ENCODE data around the gene ADCK1.
"Not testable (repeated sequence)": the region's sequence is repeated elsewhere in the genome, so short reads cannot be mapped to it uniquely, and the experiment has no call there.

The ADCK1 gene, protein sequence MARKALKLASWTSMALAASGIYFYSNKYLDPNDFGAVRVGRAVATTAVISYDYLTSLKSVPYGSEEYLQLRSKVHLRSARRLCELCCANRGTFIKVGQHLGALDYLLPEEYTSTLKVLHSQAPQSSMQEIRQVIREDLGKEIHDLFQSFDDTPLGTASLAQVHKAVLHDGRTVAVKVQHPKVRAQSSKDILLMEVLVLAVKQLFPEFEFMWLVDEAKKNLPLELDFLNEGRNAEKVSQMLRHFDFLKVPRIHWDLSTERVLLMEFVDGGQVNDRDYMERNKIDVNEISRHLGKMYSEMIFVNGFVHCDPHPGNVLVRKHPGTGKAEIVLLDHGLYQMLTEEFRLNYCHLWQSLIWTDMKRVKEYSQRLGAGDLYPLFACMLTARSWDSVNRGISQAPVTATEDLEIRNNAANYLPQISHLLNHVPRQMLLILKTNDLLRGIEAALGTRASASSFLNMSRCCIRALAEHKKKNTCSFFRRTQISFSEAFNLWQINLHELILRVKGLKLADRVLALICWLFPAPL

DNA sequence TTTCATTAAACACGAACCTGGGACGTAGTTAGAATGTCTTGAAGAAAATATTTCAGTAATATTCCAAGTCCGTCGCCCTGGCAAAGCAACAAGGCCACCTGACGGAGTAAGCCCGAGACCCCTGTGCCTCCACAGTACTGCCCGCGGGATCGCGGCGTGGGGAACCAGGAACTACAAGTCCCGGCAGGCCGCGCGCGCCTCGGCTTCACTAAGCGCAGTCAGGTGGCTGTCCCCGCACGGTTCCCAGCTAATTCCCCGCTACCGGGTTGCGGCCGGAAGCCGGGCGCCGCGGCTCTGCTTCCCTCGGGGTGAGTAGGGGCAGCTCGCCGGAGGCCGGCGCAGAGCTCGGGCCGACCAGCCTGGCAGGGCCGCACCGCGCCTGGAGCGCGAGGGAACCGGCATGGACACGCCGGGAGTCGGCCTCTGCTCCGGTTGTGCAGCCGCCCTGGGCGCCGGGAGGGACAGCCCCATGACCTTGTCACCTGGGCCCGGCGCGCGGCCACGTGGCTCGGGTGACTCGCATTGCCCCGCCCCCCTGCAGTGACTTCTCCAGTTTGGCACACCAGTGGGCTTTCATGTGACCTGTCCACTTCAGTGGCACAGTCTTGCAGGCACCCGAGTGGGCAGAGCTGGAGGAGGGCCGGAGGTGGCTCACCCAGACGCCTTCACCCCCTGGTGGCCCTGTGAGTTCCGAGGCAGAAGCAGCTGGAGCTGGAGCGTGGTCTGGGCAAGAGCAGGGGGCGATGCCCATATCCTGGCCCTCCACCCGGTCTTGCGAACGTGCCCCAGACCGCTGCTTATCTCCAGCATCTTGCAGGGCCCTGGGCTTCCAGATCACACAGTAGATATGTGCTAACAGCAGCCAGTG is at the start of gene ADCK1:
Gene ADCK1 (plus strand): TSS at position 247 of the 868 bp plus-strand sequence. CDS start 18,870 bp downstream, outside the sequence.
- DNase-seq (ENCODE audit: extremely low read depth in 1 of 2, low read depth in 1 of 2) = peak; percentile 49 to 79

- no peak for DNase-seq (ENCODE audit: extremely low read depth in 1 of 2, low read depth in 1 of 2)
Measured at GRCh38 chr14:77752266-77752665, 47.6 kb upstream of the ADCK1 start.

- DNase-seq (ENCODE audit: extremely low read depth in 1 of 2, low read depth in 1 of 2) = no peak
Measured at GRCh38 chr14:77752799-77753516, 47.0 kb upstream of the ADCK1 start.

GRCh38 chr14:77760381-77761204 is 39.3 kb upstream of the ADCK1 start, which contains the start of gene SNW1:
SNW1 (minus strand) TSS chr14:77761156; CDS start chr14:77761127, 29 bp downstream.
- DNase-seq (ENCODE audit: extremely low read depth in 1 of 2, low read depth in 1 of 2) = peak; percentile 80 to 81

GRCh38 chr14:77761205-77761931 is 38.5 kb upstream of the ADCK1 start:
- no peak for DNase-seq (ENCODE audit: extremely low read depth in 1 of 2, low read depth in 1 of 2)

DNA sequence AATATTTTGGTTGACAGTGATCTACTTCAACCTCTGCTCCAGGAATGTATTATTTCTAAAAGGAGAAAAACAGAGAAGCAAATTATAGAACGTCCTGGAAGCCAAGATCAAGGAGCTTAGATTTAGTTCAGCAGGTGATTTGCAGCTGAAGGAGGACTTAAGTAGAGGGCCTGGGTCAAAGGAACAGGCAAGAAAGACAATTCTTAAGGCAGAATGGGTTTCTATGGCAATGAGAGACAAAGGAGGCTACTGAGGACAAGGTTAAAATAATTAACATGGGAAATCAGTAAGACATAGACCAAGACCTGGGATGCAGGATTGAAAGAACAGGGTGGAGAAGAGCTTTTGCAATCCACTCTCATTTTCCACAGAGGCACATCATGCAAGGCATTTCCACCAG is 36.6 kb upstream of the ADCK1 start:
- no peak for DNase-seq (ENCODE audit: extremely low read depth in 1 of 2, low read depth in 1 of 2)

DNA sequence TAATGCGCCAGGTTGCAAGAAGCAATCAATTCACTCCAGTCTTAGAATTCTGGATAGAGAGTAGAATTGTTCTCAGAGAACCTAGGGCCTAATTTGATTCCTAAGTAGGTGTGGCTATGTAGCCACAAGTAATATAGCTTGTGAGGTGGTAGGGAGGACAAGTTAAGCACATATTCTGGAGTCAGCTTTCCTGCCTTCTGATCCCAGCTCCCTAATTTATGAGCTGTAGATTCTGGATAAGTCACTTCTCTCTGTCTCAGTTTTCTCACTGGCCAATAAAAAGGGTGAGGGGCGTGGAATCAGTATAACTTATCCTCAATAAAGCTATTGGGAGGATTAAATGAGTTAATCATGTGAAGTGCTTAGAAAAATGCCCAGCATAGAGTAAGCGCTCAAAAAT is 35.9 kb upstream of the ADCK1 start:
- DNase-seq (ENCODE audit: extremely low read depth in 1 of 2, low read depth in 1 of 2) = no peak

GRCh38 chr14:77768442-77769069 is 31.4 kb upstream of the ADCK1 start:
- DNase-seq (ENCODE audit: extremely low read depth in 1 of 2, low read depth in 1 of 2) = not testable (repeated sequence)

GRCh38 chr14:77773966-77774365 is 25.9 kb upstream of the ADCK1 start:
- not testable (repeated sequence) for DNase-seq (ENCODE audit: extremely low read depth in 1 of 2, low read depth in 1 of 2)

DNA sequence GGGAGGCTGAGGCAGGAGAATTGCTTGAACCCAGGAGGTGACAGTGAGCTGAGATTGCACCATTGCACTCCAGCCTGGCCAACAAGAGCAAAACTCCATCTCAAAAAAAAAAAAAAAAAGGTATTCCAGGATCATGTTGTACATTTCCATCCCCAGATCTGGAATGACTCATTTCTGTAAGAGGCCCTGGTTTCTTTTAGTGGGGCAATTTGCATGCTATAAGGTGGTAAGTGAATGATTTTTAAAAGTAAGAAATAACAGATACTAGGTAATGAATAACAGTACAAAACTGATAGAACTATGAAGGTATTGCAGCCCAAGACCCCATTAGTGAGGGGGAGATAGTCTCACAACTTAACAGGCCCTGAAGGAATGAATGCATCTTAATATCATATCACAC is 17.7 kb upstream of the ADCK1 start:
- no peak for DNase-seq (ENCODE audit: extremely low read depth in 1 of 2, low read depth in 1 of 2)

DNA sequence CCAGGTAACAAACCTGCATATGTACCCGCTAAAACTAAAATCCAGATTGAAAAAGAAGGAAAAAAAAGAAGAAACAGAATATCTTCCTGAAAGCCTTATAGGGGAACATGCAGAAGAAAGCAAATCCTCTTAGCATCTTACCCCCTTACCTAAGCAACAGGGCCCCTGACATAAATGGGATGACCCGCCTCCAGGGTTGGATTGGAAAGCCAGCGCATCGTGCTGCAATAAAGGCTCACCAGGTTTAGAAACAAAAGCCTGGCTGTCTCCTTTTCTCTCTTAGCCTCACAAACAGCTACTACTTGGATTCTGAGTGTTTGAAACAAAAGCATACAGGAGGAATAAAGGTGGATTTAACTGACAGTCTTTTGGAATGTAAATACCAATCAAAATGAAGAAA is 13.8 kb upstream of the ADCK1 start:
- no peak for DNase-seq (ENCODE audit: extremely low read depth in 1 of 2, low read depth in 1 of 2)

- DNase-seq (ENCODE audit: extremely low read depth in 1 of 2, low read depth in 1 of 2) = no peak
Measured at GRCh38 chr14:77790566-77791224, 9.2 kb upstream of the ADCK1 start.

- no peak for DNase-seq (ENCODE audit: extremely low read depth in 1 of 2, low read depth in 1 of 2)
Measured at GRCh38 chr14:77791225-77791600, 8.7 kb upstream of the ADCK1 start.

- not testable (repeated sequence) for DNase-seq (ENCODE audit: extremely low read depth in 1 of 2, low read depth in 1 of 2)
Measured at GRCh38 chr14:77793255-77793654, 6.7 kb upstream of the ADCK1 start.

- DNase-seq (ENCODE audit: extremely low read depth in 1 of 2, low read depth in 1 of 2) = no peak
Measured at GRCh38 chr14:77794357-77794756, 5.6 kb upstream of the ADCK1 start.

DNA sequence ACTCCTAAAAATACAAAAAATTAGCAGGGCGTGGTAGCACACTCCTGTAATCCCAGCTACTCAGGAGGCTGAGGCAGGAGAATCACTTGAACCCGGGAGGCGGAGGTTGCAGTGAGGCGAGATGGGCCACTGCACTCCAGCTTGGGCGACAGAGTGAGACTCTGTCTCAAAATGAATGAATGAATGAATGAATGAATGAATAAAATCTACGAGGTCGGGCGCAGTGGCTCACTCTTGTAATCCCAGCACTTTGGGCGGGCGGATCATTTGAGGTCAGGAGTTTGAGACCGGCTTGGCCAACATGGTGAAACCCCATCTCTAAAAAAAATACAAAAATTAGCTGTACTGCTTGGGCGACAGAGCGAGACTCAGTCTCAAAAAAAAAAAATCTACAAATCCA is 453 bp upstream of the ADCK1 start:
- DNase-seq (ENCODE audit: extremely low read depth in 1 of 2, low read depth in 1 of 2) = not testable (repeated sequence)

DNA sequence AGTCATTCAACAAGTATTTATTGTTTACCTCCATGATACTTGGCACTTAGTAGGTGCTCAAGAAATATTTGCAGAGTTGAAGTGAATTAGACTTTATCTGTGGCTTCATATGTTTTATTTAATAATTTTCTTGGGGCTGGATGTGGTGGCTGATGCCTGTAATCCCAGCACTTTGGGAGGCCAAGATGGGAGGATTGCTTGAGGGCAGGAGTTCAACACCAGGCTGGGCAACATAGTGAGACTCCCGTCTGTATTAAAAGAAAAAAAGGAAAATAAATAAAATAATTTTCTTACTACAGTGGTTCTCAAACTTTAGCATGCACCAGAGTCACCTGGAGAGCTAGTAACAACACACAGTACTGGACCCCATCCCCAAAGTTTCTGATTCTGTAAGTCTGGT is 905 bp downstream of the ADCK1 start:
- DNase-seq (ENCODE audit: extremely low read depth in 1 of 2, low read depth in 1 of 2) = no peak

GRCh38 chr14:77804592-77804991 is 4.7 kb downstream of the ADCK1 start:
- no peak for DNase-seq (ENCODE audit: extremely low read depth in 1 of 2, low read depth in 1 of 2)

All from activated CD8-positive, alpha-beta memory T cell treated with anti-CD3 and anti-CD28 coated beads for 1 hour (primary cell).